NCI-H2196 treated with DMSO at 0.1 percent for 48 hours (cell line): ENCODE data around the gene PDSS2.
"Not testable (repeated sequence)": the region's sequence is repeated elsewhere in the genome, so short reads cannot be mapped to it uniquely, and the experiment has no call there.

Experiments
- DNase-seq: peaks from one replicate; lab custom pipeline; 2025; ENCODE audit not compliant: unreplicated experiment; lab: John Stamatoyannopoulos, UW

Gene PDSS2

DNA sequence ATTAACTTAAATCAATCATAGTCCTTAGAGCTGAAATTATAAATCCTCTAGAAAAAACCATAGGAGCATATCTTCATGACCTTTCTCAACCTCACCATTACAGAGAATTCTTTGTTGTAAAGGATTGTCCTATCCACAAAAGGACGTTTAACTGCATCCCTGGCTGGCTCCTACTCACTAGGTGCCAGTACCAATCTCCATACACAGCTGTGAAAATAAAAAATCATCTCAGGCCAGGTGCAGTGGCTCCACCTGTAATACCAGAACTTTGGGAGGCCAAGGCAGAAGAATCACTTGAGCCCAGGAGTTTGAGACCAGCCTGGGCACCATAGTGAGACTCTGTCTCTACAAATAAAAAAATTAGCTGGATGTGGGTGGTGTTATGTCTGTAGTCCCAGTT lies 89.9 kb downstream of the PDSS2 start:
- DNase-seq: no peak

DNA sequence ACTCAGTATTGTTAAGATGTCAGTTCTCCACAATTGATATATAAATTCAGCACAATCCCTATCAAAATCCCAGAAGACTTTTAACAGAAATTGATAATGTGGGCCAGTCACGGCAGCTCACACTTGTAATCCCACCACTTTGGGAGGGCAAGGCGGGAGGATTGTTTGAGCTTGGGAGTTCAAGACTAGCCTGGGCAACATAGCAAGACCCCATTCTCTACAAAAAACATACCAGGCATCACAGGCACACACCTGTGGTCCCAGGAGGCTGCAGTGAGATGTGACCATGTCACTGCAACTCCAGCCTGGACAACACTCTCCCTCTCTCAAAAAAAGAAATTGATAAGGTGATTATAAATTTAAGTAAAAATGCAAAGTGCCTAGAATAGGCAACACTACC lies 90.9 kb downstream of the PDSS2 start:
- no peak for DNase-seq

DNA sequence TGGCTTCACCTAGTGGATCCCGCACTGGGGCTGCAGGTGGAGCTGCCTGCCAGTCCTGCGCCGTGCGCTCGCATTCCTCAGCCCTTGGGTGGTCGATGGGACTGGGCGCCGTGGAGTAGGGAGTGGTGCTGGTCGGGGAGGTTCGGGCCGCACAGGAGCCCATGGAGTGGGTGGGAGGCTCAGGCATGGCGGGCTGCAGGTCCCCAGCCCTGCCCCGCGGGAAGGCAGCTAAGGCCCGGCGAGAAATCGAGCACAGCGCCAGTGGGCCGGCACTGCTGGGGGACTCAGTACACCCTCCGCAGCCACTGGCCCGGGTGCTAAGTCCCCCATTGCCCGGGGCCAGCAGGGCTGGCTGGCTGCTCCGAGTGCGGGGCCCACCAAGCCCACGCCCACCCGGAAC lies 95.2 kb downstream of the PDSS2 start:
- not testable (repeated sequence) for DNase-seq

GRCh38 chr6:107361753-107362604 lies 97.4 kb downstream of the PDSS2 start:
- DNase-seq: no peak

GRCh38 chr6:107360476-107360875 lies 98.9 kb downstream of the PDSS2 start:
- no peak for DNase-seq

DNA sequence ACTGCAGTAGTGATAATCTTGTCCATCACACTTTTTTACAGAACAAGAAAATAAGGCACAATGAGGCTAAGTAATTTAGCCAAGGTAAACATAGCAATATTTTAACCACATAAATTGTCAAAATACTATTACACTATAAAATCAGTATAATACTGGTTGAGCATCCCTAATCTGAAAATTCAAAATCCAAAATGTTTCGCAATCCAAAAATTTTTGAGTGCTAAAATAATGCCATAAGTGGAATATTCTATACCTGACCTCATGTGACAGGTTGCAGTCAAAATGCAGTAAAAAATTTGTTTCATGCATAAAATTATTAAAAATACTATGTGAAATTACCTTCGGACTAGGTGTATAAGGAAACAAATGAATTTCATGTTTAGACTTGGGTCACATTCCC lies 101.5 kb downstream of the PDSS2 start:
- DNase-seq: no peak

- no peak for DNase-seq
These were observed 102.3 kb downstream of the PDSS2 start for GRCh38 chr6:107357031-107357430.

DNA sequence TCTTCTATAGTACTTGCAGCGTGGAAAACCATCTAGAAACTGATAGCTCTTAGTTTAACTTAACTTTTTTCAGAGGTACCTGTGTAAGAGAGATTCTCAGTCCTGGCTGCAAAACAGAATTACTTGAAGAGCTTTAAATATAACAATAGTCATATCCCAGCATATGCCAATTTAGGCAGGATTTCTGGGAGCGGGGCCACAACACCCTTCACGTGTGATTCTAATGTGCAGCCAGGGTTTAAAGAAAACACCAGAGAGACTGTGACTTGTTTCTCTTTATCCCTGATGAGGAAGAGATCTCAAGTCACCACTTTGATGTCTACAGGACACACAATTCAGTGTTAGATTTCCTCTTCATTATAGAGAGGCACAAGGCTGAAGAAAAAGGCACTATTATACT lies 103.7 kb downstream of the PDSS2 start:
- no peak for DNase-seq

GRCh38 chr6:107354451-107354850 lies 104.9 kb downstream of the PDSS2 start:
- DNase-seq: no peak

GRCh38 chr6:107353773-107354382 lies 105.5 kb downstream of the PDSS2 start:
- no peak for DNase-seq

DNA sequence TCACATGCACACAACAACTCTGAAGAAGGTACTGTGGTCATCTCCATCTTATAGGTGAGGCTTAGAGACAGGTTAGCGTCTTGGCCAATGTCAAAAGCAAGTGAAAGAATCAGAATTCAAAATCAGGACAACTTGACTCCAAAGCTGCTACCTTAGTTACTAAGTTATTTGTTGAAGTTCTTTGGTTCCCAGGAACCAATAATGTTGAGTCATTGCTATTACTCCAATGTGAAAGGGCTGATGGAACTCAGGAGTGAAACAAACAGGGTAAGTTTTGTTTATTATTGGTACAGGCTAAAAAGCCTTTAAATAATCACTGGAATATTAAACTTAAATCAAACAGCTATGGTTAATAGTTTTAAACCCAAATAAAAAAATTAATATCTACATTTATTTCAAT lies 111.1 kb downstream of the PDSS2 start:
- DNase-seq: no peak

- no peak for DNase-seq
These were observed 114.0 kb downstream of the PDSS2 start for GRCh38 chr6:107345393-107345792.

GRCh38 chr6:107344981-107345380 lies 114.4 kb downstream of the PDSS2 start:
- no peak for DNase-seq

DNA sequence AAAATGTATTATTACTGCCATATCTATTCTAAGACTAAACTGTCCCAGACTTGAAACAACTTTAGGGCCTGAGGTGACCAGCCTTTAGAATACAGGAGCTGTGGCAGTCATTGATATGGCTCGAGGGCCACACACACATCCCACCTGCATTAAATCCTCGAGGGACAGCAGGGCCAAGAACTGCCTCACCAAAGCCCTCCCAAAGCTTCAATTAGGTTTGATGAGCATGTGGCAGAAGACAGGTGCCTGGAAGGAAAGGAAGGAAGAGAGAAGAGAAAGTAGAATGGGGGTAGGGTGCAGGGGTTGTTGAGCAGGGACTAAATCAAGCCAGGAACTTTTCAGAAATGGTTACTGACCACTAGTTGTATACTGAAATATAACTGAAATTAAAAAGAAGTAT lies 115.0 kb downstream of the PDSS2 start:
- no peak for DNase-seq

DNA sequence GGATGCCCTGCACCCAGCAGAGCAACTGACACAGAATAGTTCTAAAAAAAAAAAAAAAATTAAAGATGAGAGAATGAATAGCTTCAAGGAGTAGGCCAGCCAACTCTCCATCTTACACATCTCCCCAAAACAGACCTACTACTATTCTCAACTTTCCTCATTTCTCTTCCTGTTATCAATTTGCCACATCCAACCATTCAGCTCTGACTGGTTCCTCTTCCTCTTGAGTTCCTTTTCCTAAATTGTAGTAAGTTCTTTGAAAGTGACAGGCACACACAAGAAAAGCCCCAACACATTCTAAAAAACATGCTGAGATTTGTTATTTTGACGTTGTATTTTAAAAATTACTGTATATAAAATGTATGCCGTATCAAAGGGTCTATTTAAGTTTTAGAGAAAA lies 117.2 kb downstream of the PDSS2 start:
- DNase-seq: no peak

DNA sequence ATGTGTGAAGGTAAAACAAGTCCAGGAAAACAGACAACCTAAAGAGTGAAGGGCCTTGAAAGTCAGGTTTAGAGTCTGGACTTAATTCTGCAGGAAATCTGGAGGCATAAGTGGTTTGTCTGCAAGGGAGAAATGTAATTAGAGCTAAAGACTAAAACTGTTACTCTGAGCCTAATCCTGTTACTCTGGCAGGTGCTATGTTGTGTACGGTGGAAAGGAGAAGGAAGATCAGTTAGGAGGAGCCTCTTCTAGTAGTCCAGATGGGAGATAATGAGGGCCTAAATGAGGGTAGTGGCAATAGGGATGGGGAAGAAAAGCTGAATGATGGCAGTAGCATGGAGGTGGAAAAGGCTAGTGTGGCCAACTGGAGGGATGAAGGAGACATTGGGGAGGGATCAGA lies 118.5 kb downstream of the PDSS2 start:
- DNase-seq: no peak

DNA sequence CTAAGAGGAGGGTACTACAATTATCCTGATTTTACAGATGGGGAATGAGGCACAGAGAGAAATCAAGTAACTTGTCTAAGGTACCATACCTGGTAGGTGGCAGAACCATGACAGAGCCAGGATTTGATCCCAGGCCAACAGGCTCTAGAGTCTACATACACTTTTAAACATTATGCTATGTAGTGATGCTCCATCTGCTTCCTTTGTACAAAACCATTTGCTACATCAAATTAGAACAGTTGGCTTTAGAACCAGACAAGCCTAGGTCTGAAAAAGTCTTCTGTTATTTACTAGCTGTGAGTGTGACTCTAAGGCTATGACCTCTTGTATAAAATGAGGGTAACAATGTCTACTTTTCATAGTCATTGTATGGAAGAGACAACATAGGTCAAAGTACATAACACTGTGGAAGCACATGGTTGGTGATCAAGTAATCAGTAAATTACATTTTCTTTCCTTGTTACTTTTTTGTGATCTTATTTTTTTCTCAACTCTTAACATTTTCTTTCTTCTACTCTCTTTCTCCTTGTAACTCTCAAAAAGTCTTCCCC lies 122.1 kb downstream of the PDSS2 start:
- no peak for DNase-seq

- DNase-seq: no peak
These were observed 125.3 kb downstream of the PDSS2 start for GRCh38 chr6:107334026-107334425.

DNA sequence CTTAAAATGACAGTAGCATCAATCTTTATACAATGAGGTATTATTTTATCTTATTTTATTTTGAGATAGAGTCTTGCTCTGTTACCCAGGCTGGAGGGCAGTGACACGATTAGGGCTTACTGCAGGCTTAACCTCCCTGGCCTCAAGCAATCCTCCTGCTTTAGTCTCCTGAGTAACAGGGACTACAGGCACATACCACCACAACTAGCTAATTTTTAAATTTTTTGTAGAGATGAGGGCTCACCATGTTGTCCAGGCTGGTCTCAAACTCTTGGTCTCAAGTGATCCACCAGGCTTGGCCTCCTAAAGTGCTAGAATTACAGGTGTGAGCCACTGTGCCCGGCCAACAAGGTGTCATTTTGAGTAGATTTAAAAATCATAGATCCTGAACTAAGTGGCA lies 125.9 kb downstream of the PDSS2 start:
- DNase-seq: no peak

- no peak for DNase-seq
These were observed 127.7 kb downstream of the PDSS2 start for GRCh38 chr6:107331409-107332386.

GRCh38 chr6:107330168-107330567 lies 129.2 kb downstream of the PDSS2 start:
- no peak for DNase-seq
